Spleen (tissue), 11 donors: ENCODE data around the gene NCOA4. TPM values are rescaled to one million over a fixed set of nuclear protein-coding genes. Genes with fewer than 3 reads are reported as not detected.
A peak's percentile ranks its signal among the peaks of the same experiment; 100 is the strongest.

Source experiments
- DNase-seq: peaks from one replicate; pipeline ENCODE4 v3.0.0-alpha.2; 2020
- H3K27ac ChIP-seq, 8 donors: fragments of 200-600 bp; sonication (generic) in 7 of 8; 1 replicate in 4 of 8; 2 replicates in 4 of 8; pipeline versions ENCODE4 v1.5.0 to v1.8.0; 2016 to 2021; ENCODE audit warnings: inconsistent platforms in 4 of 8, mild to moderate bottlenecking in 4 of 8, moderate library complexity in 1 of 8
- H3K27me3 ChIP-seq, 7 donors: fragments of 200-600 bp; sonication (generic) in 6 of 7; replicated peaks in 1 of 7; 1 replicate in 4 of 7; 2 replicates in 3 of 7; pipeline versions ENCODE4 v1.5.0 to v1.8.0; 2016 to 2021; ENCODE audit warnings: inconsistent platforms in 3 of 7, mild to moderate bottlenecking in 1 of 7
- H3K36me3 ChIP-seq, 6 donors: fragments of 200-600 bp; sonication (generic) in 5 of 6; 1 replicate in 4 of 6; 2 replicates in 2 of 6; pipeline versions ENCODE4 v1.5.0 to v1.8.0; 2016 to 2021; ENCODE audit warnings: inconsistent platforms in 2 of 6
- H3K4me1 ChIP-seq, 6 donors: fragments of 200-600 bp; sonication (generic) in 5 of 6; 1 replicate in 3 of 6; 2 replicates in 3 of 6; pipeline versions ENCODE4 v1.5.0 to v1.8.0; 2016 to 2021; ENCODE audit warnings: inconsistent platforms in 3 of 6
- H3K4me3 ChIP-seq, 8 donors: fragments of 200-600 bp; sonication (generic) in 7 of 8; 1 replicate in 4 of 8; 2 replicates in 4 of 8; pipeline versions ENCODE4 v1.5.0 to v1.8.0; 2016 to 2021; ENCODE audit warnings: inconsistent platforms in 4 of 8, mild to moderate bottlenecking in 4 of 8, moderate library complexity in 2 of 8
- H3K9me3 ChIP-seq, 8 donors: fragments of 200-600 bp; sonication (generic) in 7 of 8; 1 replicate in 4 of 8; 2 replicates in 4 of 8; pipeline versions ENCODE4 v1.5.0 to v1.8.0; 2016 to 2021; ENCODE audit warnings: inconsistent platforms in 4 of 8
- POLR2A ChIP-seq, 3 donors: fragments of 450-650 bp; IDR thresholded peaks; one replicate each; pipeline ENCODE4 v1.5.1; 2017; ENCODE audit warnings: antibody characterized with exemption in 3 of 3, mild to moderate bottlenecking in 1 of 3
- POLR2AphosphoS5 ChIP-seq, 3 donors: sonication (generic); formaldehyde crosslinking; IDR thresholded peaks; one replicate each; pipeline ENCODE4 v1.5.1; 2017; ENCODE audit warnings: antibody characterized with exemption in 3 of 3
- WGBS, 5 donors: extraction: QIAGEN DNeasy Blood & Tissue Kit in 3 of 5; methylation state at CpG; one replicate each; pipeline versions ENCODE4 v1.1.5 to v1.1.7; 2013 to 2018; 5-methylcytosine and 5-hydroxymethylcytosine counted together
- intact Hi-C: fragments of 100-400 bp; cut with DNase I; formaldehyde crosslinking; loops from one replicate; pipeline ENCODE4 v1.15.0; 2023; ENCODE audit warnings: low total_unique reads
- polyA plus RNA-seq, 3 donors: library from polyadenylated mRNA; stranded (reverse); fragments of 200-250 nt; gene quantifications; one replicate each; pipeline ENCODE4 v1.2.1, GENCODE V29; 2013
- total RNA-seq, 7 donors: library from RNA; depleted of rRNA in 3 of 7; stranded (reverse); fragments of >200 nt in 3 of 7; fragmentation: NEBNext Ultra II Directional in 4 of 7; extraction: Animal tissue kit (Norgen Biotek cat#: 25700) in 4 of 7; gene quantifications; one replicate each; pipeline versions ENCODE4 v1.1.0 to v1.2.1, GENCODE V29; 2016 to 2021
- TF ChIP-seq, protein P1 (sequence below), 11 experiments: fragments of 200-600 bp in 7 of 11; fragments of 450-650 bp in 4 of 11; sonication (generic) in 4 of 11; IDR thresholded peaks in 8 of 11; conservative IDR thresholded peaks in 3 of 11; 1 replicate in 7 of 11; 2 replicates in 4 of 11; pipeline versions ENCODE4 v1.4.0 to v1.8.0; 2016 to 2021; ENCODE audit warnings: antibody characterized with exemption in 11 of 11, inconsistent platforms in 4 of 11, mild to moderate bottlenecking in 1 of 11
- donor health status: healthy with polysubstance abuse.
- donor health status: DM: no; HTN: no; CAD: no; lungs with moderate emphysema.
- donor health status: DM: no; HTN: no; CAD: no.
- donor health status: Bipolar disorder and iron deficiency.
- donor health status: healthy.
- donor health status: DM: no; HTN: no; CAD: no.
- donor health status: DM: yes; HTN: yes; CAD: no.

The NCOA4 gene
- total and polyA plus RNA-seq, 10 donors, result 39.3 to 352 (median 255) TPM

DNA sequence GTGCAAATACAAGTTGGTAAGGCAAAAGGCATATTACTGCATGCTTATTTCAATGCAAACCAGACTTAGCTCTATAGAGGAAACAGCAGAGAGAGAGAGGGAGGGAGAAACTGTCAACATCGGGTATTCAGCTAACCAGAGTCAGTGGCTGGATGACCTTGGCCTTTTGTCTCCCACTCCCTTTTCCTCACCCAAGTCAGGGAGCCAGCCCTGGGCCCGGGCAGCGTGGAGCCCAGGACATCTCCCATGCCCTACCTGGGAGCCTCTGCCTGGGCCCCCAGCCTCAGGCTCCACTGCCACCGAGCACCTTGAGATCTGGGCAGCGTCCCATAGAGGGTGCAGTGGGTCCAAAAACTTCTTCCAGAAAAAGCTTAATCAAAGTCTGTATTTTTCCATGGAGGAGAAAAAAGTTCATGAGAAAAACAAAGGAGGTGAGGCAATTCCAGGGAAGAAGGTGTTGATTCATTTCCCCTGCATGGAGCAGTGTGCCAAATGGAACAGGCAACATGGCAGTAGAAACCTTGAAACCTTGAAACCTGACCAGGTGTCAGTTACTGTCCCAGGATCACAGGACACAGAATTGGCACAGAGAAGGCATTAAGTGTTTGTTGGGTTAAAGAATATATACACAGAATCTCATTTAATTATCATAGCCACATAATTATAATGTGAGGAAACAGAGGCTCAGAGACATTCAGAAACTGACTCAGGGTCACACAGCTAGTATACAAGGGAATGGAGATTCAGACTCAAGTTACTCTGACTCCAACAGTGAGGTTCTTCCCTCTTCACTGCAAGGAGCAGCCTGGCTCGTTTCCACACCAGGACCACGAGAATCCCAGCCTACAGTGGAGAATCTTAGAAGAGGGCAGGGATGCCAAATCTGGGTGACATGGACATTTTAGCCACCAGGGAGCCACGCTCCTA, 5.8 kb upstream of the NCOA4 start:
- Histone ChIP-seq H3K4me1 (peaks cover 0 to 3% (median under 1%) of the 10 kb centered on the region in 6 donors), H3K4me3 (no peak overlapping the region), H3K27ac (peak overlapping the region in 1 of 8 donors; percentile 62), H3K9me3 (no peaks in the 10 kb centered on the region), H3K27me3 (peaks cover 0 to 5% (median 0%) of the 10 kb centered on the region in 7 donors), H3K36me3 (no peaks in the 10 kb centered on the region)
- WGBS, 5 donors, result 57 to 68% (median 59%) methylated on average over 6 to 8 of the region's 8 CpGs
- peak; percentile 52 for DNase-seq
- intact Hi-C loops, result no loop called here
- TF ChIP-seq POLR2AphosphoS5 (IDR thresholded peaks at IDR 0.05) (no peak), POLR2A (IDR thresholded peaks at IDR 0.05) (no peak)
- TF ChIP-seq, protein P1, sequence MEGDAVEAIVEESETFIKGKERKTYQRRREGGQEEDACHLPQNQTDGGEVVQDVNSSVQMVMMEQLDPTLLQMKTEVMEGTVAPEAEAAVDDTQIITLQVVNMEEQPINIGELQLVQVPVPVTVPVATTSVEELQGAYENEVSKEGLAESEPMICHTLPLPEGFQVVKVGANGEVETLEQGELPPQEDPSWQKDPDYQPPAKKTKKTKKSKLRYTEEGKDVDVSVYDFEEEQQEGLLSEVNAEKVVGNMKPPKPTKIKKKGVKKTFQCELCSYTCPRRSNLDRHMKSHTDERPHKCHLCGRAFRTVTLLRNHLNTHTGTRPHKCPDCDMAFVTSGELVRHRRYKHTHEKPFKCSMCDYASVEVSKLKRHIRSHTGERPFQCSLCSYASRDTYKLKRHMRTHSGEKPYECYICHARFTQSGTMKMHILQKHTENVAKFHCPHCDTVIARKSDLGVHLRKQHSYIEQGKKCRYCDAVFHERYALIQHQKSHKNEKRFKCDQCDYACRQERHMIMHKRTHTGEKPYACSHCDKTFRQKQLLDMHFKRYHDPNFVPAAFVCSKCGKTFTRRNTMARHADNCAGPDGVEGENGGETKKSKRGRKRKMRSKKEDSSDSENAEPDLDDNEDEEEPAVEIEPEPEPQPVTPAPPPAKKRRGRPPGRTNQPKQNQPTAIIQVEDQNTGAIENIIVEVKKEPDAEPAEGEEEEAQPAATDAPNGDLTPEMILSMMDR (IDR thresholded peaks at IDR 0.05 in 8 of 11, conservative IDR thresholded peaks at IDR 0.05 in 3 of 11), result no peak

DNA sequence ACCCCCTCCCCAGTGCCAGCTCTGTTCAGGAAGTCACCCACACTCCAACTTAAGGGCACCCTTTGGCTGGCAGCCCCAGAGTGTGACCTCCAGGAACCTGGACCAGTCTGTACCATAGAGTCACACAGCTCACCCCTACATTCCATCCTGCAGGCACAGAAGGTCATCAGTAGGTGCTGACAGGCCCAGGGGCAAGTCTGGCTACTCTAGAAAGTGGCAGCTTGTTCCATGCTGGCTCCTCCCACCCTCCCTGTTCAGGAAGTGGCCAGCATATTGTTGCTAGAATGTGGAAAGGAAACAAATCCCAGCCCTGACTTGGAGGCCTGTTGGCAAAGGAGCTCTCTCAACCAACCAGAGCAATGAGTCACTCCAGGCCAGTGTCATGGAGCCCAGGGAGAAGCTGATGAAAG, 3.2 kb upstream of the NCOA4 start:
- peak overlapping the region in 1 of 8 donors; percentile 6 for H3K27ac ChIP-seq
- H3K9me3 ChIP-seq, result no peaks in the 10 kb centered on the region
- TF ChIP-seq POLR2A (IDR thresholded peaks at IDR 0.05) (no peak), POLR2AphosphoS5 (IDR thresholded peaks at IDR 0.05) (no peak)
- TF ChIP-seq, protein P1 (IDR thresholded peaks at IDR 0.05 in 8 of 11, conservative IDR thresholded peaks at IDR 0.05 in 3 of 11), result no peak
- H3K4me1 ChIP-seq, result peaks cover 13 to 24% (median 19%) of the 10 kb centered on the region in 6 donors
- H3K27me3 ChIP-seq, result peaks cover 0 to 5% (median 0%) of the 10 kb centered on the region in 7 donors
- no peak overlapping the region for H3K4me3 ChIP-seq
- intact Hi-C loops, result no loop called here
- no peaks in the 10 kb centered on the region for H3K36me3 ChIP-seq
- no peak for DNase-seq

DNA sequence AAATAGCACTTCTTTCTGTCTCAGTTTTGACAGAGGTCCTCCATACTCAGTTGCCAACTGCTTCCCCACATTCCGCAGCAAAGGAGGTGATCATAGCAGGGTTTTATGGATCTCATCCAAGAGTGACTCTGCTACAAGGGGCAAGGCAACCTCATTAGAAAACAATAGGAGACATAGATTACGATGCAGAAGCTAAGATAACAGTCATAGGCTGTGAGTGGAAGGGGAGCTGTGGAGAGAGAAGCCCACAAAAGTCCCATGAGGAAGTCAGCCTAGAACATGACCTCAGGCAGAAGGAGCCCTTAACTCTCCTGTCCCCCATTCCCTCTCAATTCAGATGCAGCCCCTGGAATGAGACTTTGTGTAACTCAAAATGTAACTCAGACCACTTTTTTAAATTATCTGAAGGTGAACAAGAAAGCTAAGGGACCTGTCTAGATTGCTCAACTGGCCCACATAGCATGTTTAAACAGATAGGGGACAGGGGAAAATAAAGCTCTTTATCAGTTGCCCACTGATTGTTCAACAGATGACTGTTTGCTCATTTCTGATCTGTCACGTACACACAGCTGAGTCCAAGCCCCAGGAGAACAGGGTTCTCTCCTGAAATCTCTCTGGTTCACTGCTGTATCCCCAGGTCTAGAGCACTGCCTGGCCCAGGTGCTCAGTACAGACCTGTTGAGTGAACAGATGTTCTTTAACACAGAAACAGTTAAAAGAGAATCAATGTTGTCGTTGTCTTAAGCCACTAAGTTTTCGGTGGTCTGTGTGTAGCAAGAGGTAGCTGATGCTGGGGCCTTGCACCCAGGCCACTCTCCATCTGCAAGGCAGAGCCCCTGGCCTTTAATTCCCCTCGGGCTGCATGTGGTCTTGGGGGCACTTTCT, 1.5 kb upstream of the NCOA4 start:
- H3K27me3 ChIP-seq, result peaks cover 0 to 5% (median 0%) of the 10 kb centered on the region in 7 donors
- no peak overlapping the region for H3K4me3 ChIP-seq
- intact Hi-C loops, result no loop called here
- 70 to 84% (median 78%) methylated on average over 6 of the region's 6 CpGs for WGBS, 5 donors
- H3K27ac ChIP-seq, result no peak overlapping the region
- H3K36me3 ChIP-seq, result peaks cover 0 to 7% (median 0%) of the 10 kb centered on the region in 6 donors
- TF ChIP-seq, protein P1 (IDR thresholded peaks at IDR 0.05 in 8 of 11, conservative IDR thresholded peaks at IDR 0.05 in 3 of 11), result no peak
- TF ChIP-seq POLR2AphosphoS5 (IDR thresholded peaks at IDR 0.05), result no peak
- TF ChIP-seq POLR2A (IDR thresholded peaks at IDR 0.05), result no peak
- H3K9me3 ChIP-seq, result no peaks in the 10 kb centered on the region
- H3K4me1 ChIP-seq, result peaks cover 28 to 41% (median 36%) of the 10 kb centered on the region in 6 donors
- no peak for DNase-seq
